Osteoblast (primary cell): ENCODE data around the gene RAD51B. TPM values are rescaled to one million over a fixed set of nuclear protein-coding genes. Genes with fewer than 3 reads are reported as not detected.

Experiments used
- DNase-seq: peaks from one replicate; pipeline ENCODE4 v3.0.0; 2011; ENCODE audit warnings: low spot score, mixed read lengths; ENCODE audit not compliant: insufficient read length; ENCODE audit errors: missing footprints
- H2AFZ ChIP-seq: 2 replicates; pipeline ENCODE4 v1.6.0; 2011; ENCODE audit warnings: mild to moderate bottlenecking, low read length
- H3K27ac ChIP-seq: 2 replicates; pipeline ENCODE4 v1.5.1; 2011; ENCODE audit warnings: mild to moderate bottlenecking, low read depth, low read length, moderate library complexity
- H3K27me3 ChIP-seq: 2 replicates; pipeline ENCODE4 v1.6.0; 2012; ENCODE audit warnings: mild to moderate bottlenecking, control low read depth, inconsistent platforms, low read length, moderate library complexity; ENCODE audit not compliant: insufficient read depth
- H3K36me3 ChIP-seq: 2 replicates; pipeline ENCODE4 v1.5.1; 2011; ENCODE audit warnings: mild to moderate bottlenecking, low read length, control low read depth, moderate library complexity; ENCODE audit not compliant: insufficient read depth
- H3K4me1 ChIP-seq: 2 replicates; pipeline ENCODE4 v1.5.1; 2011; ENCODE audit warnings: mild to moderate bottlenecking, low read length, control low read depth, moderate library complexity; ENCODE audit not compliant: insufficient read depth
- H3K4me2 ChIP-seq: 2 replicates; pipeline ENCODE4 v1.6.0; 2011; ENCODE audit warnings: mild to moderate bottlenecking, low read length; ENCODE audit not compliant: insufficient read depth
- H3K4me3 ChIP-seq: fragments of 200-600 bp; sonication (generic); 3 replicates; pipeline ENCODE4 v1.5.1; 2012; ENCODE audit warnings: mild to moderate bottlenecking, low read length, inconsistent platforms; ENCODE audit not compliant: insufficient read depth
- H3K79me2 ChIP-seq: 2 replicates; pipeline ENCODE4 v1.6.0; 2012; ENCODE audit warnings: mild to moderate bottlenecking, low read length, control low read depth, inconsistent platforms; ENCODE audit not compliant: insufficient read depth
- H3K9me3 ChIP-seq: 2 replicates; pipeline ENCODE4 v1.5.1; 2011; ENCODE audit warnings: low read depth, low read length, control low read depth
- H4K20me1 ChIP-seq: 2 replicates; pipeline ENCODE4 v1.6.0; 2012; ENCODE audit warnings: mild to moderate bottlenecking, low read length, control low read depth; ENCODE audit not compliant: insufficient read depth
- CTCF ChIP-seq: IDR thresholded peaks from 2 replicates; pipeline ENCODE4 v1.5.1; 2011; ENCODE audit warnings: mild to moderate bottlenecking, low read depth, low read length, moderate library complexity; ENCODE audit errors: extremely low read depth
- total RNA-seq: library from RNA; depleted of rRNA; stranded (reverse); fragments of >200 nt; gene quantifications from 2 replicates; pipeline ENCODE4 v1.2.3, GENCODE V29; 2012

RAD51B gene
- total RNA-seq, 1 donor: 13.8 TPM

GRCh38 chr14:68630611-68631393 is 811.2 kb downstream of the RAD51B start:
- DNase-seq: peak; percentile 80
- Histone ChIP-seq H3K4me2 (no peak overlapping the region), H3K79me2 (no peaks in the 10 kb centered on the region), H3K9me3 (no peaks in the 10 kb centered on the region), H3K36me3 (no peaks in the 10 kb centered on the region), H3K4me1 (peaks cover 8% of the 10 kb centered on the region), H2AFZ (no peak overlapping the region), H3K4me3 (no peak overlapping the region), H3K27ac (no peak overlapping the region), H4K20me1 (no peaks in the 10 kb centered on the region), H3K27me3 (no peaks in the 10 kb centered on the region)
- no peak for TF ChIP-seq CTCF

GRCh38 chr14:68631394-68632053 is 811.9 kb downstream of the RAD51B start:
- H3K36me3 ChIP-seq: no peaks in the 10 kb centered on the region
- no peak overlapping the region for H3K4me2 ChIP-seq
- no peaks in the 10 kb centered on the region for H4K20me1 ChIP-seq
- no peaks in the 10 kb centered on the region for H3K9me3 ChIP-seq
- no peak for TF ChIP-seq CTCF
- H3K4me1 ChIP-seq: peaks cover 8% of the 10 kb centered on the region
- peak; percentile 39 for DNase-seq
- no peak overlapping the region for H3K4me3 ChIP-seq
- no peak overlapping the region for H2AFZ ChIP-seq
- H3K27me3 ChIP-seq: no peaks in the 10 kb centered on the region
- no peak overlapping the region for H3K27ac ChIP-seq
- H3K79me2 ChIP-seq: no peaks in the 10 kb centered on the region

DNA sequence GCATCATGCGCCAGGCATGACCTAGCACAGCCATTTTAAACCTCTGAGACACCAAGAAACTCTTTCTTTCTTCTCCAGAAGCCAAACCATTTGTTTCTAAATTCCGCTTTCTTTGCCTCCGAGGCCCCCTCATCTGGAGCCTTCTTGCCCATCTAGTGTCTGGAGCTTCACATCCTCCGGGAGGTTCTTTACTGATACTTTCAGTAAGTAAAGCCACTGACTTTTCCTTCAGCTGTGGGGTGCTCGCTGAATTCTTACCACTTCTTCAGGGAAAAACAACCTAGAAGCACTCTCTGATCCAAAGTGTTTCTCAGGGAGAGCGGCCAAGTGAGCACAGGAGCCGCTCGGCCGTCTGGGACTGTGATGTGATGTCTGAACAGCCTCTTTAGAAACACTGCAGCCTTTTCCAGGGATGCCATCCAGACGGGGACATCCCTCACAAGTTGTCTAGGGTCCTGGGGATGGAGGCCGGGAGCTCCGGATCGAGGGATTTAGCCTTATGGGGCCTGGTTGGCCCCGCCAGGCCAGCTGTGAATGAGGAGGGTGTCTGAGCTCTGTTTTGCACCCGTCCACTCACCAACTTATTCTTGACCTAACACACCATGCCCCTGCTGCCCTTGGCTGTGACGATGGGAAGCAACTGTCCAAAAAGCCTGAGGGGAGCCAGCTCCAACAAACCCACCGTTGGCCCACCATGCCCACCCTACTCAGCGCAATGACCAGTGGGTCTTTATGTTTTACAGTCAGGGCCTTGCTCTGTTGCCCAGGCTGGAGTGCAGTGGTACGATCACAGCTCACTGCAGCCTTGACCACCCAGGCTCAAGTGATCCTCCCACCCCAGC is 812.7 kb downstream of the RAD51B start:
- Histone ChIP-seq H4K20me1 (no peaks in the 10 kb centered on the region), H3K4me2 (no peak overlapping the region), H3K4me1 (peaks cover 9% of the 10 kb centered on the region), H2AFZ (no peak overlapping the region), H3K36me3 (no peaks in the 10 kb centered on the region), H3K27ac (no peak overlapping the region), H3K4me3 (no peak overlapping the region), H3K79me2 (no peaks in the 10 kb centered on the region), H3K27me3 (no peaks in the 10 kb centered on the region), H3K9me3 (no peaks in the 10 kb centered on the region)
- DNase-seq: no peak
- no peak for TF ChIP-seq CTCF
